ENCODE measurements around the gene DRD2. TPM values are rescaled to one million over a fixed set of nuclear protein-coding genes. Genes with fewer than 3 reads are reported as not detected.
A peak's percentile ranks its signal among the peaks of the same experiment; 100 is the strongest.

DRD2 gene
- total RNA-seq, 3 donors from 2014 or later = not detected

- H3K4me1 Mint-ChIP-seq (ENCODE audit: low read depth) = no peaks in the 10 kb centered on the region
- ATAC-seq (no peak), DNase-seq (no peak)
- peaks cover 12% of the 10 kb centered on the region for H3K27me3 Mint-ChIP-seq (ENCODE audit: low read depth)
- no peak overlapping the region for H3K4me3 Mint-ChIP-seq
- no peaks in the 10 kb centered on the region for H3K9me3 Mint-ChIP-seq
- no peaks in the 10 kb centered on the region for H3K36me3 Mint-ChIP-seq (ENCODE audit: insufficient read depth)
Observed at GRCh38 chr11:113497066-113497910, 22.1 kb upstream of the DRD2 start.

- Mint-ChIP-seq H3K4me3 (no peak overlapping the region), H3K27me3 (ENCODE audit: low read depth) (peaks cover 12% of the 10 kb centered on the region)
Observed at GRCh38 chr11:113496026-113496651, 20.9 kb upstream of the DRD2 start.

GRCh38 chr11:113494021-113494420 is 18.8 kb upstream of the DRD2 start:
- ATAC-seq = no peak
- H3K36me3 Mint-ChIP-seq (ENCODE audit: insufficient read depth) = no peaks in the 10 kb centered on the region
- H3K27me3 Mint-ChIP-seq (ENCODE audit: low read depth) = peaks cover 10% of the 10 kb centered on the region
- no peaks in the 10 kb centered on the region for H3K4me1 Mint-ChIP-seq (ENCODE audit: low read depth)
- H3K4me3 Mint-ChIP-seq = no peak overlapping the region
- no peak for DNase-seq
- no peaks in the 10 kb centered on the region for H3K9me3 Mint-ChIP-seq

More at GRCh38 chr11:113496026-113496651, 20.9 kb upstream of the DRD2 start:
- H3K36me3 Mint-ChIP-seq (ENCODE audit: insufficient read depth) = no peaks in the 10 kb centered on the region
- ATAC-seq (no peak), DNase-seq (no peak)
- no peaks in the 10 kb centered on the region for H3K9me3 Mint-ChIP-seq
- H3K4me1 Mint-ChIP-seq (ENCODE audit: low read depth) = no peaks in the 10 kb centered on the region

GRCh38 chr11:113493206-113493605 is 18.0 kb upstream of the DRD2 start:
- H3K9me3 Mint-ChIP-seq = no peaks in the 10 kb centered on the region
- H3K4me3 Mint-ChIP-seq = no peak overlapping the region
- DNase-seq (no peak), ATAC-seq (no peak)
- H3K4me1 Mint-ChIP-seq (ENCODE audit: low read depth) = no peaks in the 10 kb centered on the region
- peaks cover 10% of the 10 kb centered on the region for H3K27me3 Mint-ChIP-seq (ENCODE audit: low read depth)
- no peaks in the 10 kb centered on the region for H3K36me3 Mint-ChIP-seq (ENCODE audit: insufficient read depth)

GRCh38 chr11:113488931-113489351 is 13.7 kb upstream of the DRD2 start:
- Mint-ChIP-seq H3K9me3 (no peaks in the 10 kb centered on the region), H3K36me3 (ENCODE audit: insufficient read depth) (no peaks in the 10 kb centered on the region), H3K27me3 (ENCODE audit: low read depth) (peaks cover 7% of the 10 kb centered on the region), H3K4me3 (no peak overlapping the region), H3K4me1 (ENCODE audit: low read depth) (no peaks in the 10 kb centered on the region)
- no peak for DNase-seq
- no peak for ATAC-seq

GRCh38 chr11:113487622-113488021 is 12.4 kb upstream of the DRD2 start:
- Mint-ChIP-seq H3K4me3 (no peak overlapping the region), H3K27me3 (ENCODE audit: low read depth) (peaks cover 12% of the 10 kb centered on the region), H3K36me3 (ENCODE audit: insufficient read depth) (no peaks in the 10 kb centered on the region), H3K4me1 (ENCODE audit: low read depth) (no peaks in the 10 kb centered on the region), H3K9me3 (no peaks in the 10 kb centered on the region)
- ATAC-seq = no peak
- no peak for DNase-seq

DNA sequence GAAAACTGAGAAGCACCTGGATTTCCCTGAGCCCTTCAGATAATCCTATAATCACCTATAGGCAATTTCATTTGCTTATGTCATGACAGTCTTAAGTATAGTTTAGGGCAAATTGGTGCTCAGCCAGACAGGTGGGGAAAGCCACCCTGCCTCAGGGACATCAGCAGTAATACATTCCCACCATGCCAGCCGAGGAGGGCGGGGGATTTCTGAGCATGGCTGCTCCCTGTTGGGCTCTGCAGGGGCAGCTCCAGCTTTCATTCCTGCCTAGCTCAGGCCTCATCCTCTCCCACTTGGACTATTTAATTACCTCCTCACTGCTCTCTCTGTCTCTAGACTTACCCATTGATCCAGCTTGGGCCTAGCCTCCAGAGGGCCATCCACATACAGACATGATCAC is 9.0 kb upstream of the DRD2 start:
- DNase-seq = no peak
- no peaks in the 10 kb centered on the region for H3K4me1 Mint-ChIP-seq (ENCODE audit: low read depth)
- no peaks in the 10 kb centered on the region for H3K36me3 Mint-ChIP-seq (ENCODE audit: insufficient read depth)
- H3K27me3 Mint-ChIP-seq (ENCODE audit: low read depth) = peaks cover 32% of the 10 kb centered on the region
- no peak for ATAC-seq
- no peak overlapping the region for H3K4me3 Mint-ChIP-seq
- no peaks in the 10 kb centered on the region for H3K9me3 Mint-ChIP-seq

DNA sequence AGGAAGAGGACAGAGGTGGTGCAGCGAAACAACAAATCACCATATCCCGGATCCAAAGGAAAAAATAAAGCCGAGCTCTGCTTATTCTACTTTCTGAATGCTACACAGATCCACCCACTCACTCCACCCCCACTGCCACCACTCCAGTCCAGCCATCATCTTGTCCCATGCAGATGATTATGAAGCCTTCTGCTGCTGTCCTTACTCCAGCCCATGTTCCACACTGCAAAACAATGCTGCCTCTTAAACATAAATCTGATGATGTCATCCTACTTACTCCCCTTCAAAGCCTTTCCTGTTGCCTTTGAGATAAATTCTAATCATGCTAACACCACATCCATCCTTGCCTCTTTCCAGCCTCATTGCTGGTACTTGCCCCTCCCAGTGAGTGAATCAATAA is 6.5 kb upstream of the DRD2 start:
- no peak for DNase-seq
- Mint-ChIP-seq H3K9me3 (no peaks in the 10 kb centered on the region), H3K4me3 (no peak overlapping the region), H3K27me3 (ENCODE audit: low read depth) (peaks cover 46% of the 10 kb centered on the region), H3K4me1 (ENCODE audit: low read depth) (no peaks in the 10 kb centered on the region), H3K36me3 (ENCODE audit: insufficient read depth) (no peaks in the 10 kb centered on the region)
- no peak for ATAC-seq

- Mint-ChIP-seq H3K4me1 (ENCODE audit: low read depth) (no peaks in the 10 kb centered on the region), H3K4me3 (no peak overlapping the region), H3K36me3 (ENCODE audit: insufficient read depth) (no peaks in the 10 kb centered on the region), H3K9me3 (no peaks in the 10 kb centered on the region), H3K27me3 (ENCODE audit: low read depth) (peaks cover 51% of the 10 kb centered on the region)
- ATAC-seq = no peak
- no peak for DNase-seq
Observed at GRCh38 chr11:113481226-113481625, 6.0 kb upstream of the DRD2 start.

DNA sequence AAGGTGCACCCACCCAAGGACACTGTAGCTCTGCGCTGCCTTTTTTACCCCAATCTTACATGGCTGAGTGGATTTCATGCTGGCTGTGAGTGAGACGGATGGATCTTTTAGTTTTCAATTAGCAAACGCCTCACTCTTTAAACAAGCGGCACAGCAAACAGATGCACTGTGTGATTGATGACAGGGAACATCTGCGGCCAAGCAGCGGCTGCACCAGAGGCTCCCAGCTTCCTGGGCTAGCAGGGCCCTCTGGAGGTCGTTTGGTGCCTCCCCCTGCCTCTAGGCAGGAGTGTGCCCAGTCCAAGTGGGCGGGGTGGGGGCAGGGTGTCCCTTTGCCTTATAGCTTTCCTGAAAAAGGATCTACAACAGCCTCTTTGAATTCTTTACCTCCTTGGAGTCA is 2.1 kb upstream of the DRD2 start:
- DNase-seq (no peak), ATAC-seq (no peak)
- H3K9me3 Mint-ChIP-seq = no peaks in the 10 kb centered on the region
- peaks cover 63% of the 10 kb centered on the region for H3K27me3 Mint-ChIP-seq (ENCODE audit: low read depth)
- H3K4me3 Mint-ChIP-seq = no peak overlapping the region
- peaks cover 9% of the 10 kb centered on the region for H3K4me1 Mint-ChIP-seq (ENCODE audit: low read depth)
- no peaks in the 10 kb centered on the region for H3K36me3 Mint-ChIP-seq (ENCODE audit: insufficient read depth)

- Mint-ChIP-seq H3K27me3 (ENCODE audit: low read depth) (peaks cover 62% of the 10 kb centered on the region), H3K36me3 (ENCODE audit: insufficient read depth) (no peaks in the 10 kb centered on the region), H3K4me1 (ENCODE audit: low read depth) (peaks cover 9% of the 10 kb centered on the region), H3K4me3 (no peak overlapping the region), H3K9me3 (no peaks in the 10 kb centered on the region)
- DNase-seq (no peak), ATAC-seq (no peak)
Observed at GRCh38 chr11:113476553-113476952, 1.4 kb upstream of the DRD2 start.

DNA sequence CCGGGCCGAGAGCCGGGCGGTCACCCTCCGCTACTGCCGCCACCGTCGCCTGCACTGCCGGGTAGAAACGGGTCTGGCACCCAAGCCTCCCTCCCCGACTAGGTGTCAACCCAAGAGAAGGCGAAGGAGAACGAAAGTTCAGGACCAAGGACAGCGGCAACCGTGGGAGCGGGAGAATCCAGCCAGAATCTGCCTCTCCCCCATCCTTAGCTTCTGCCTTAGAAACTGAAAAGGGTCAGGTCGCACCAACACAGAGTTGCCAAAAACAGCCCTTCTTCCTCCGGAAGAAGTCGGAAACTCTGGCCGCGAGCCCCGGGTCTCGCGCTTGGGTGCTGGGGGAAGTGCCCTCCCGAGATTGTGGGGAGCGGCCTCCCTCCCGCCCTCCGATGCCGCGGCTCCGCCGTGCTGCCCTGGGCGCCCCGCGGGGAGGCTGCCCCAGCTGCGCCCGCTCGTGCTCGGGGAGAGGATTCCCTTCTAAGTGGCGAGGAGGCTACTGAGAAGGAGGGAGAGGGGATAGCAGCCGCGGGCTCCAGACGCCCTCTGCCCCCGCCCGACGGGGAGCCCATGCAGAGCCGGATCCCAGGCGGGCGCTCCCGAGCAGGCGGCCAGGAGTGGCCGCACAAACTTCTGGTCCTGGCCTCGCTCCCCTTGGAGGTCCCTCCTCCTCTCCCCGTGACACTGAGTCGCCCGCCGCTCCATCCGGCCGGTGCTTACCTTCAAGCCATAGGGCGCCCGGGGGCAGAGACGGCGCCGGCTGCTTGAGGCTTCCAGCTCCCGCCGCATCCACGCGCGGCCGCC is 637 bp downstream of the DRD2 start:
- Mint-ChIP-seq H3K27me3 (ENCODE audit: low read depth) (peaks cover 54% of the 10 kb centered on the region), H3K4me3 (no peak overlapping the region), H3K36me3 (ENCODE audit: insufficient read depth) (no peaks in the 10 kb centered on the region), H3K9me3 (no peaks in the 10 kb centered on the region), H3K4me1 (ENCODE audit: low read depth) (peaks cover 9% of the 10 kb centered on the region)
- peak; percentile 24 to 35 for ATAC-seq
- DNase-seq = peak; percentile 23

DNA sequence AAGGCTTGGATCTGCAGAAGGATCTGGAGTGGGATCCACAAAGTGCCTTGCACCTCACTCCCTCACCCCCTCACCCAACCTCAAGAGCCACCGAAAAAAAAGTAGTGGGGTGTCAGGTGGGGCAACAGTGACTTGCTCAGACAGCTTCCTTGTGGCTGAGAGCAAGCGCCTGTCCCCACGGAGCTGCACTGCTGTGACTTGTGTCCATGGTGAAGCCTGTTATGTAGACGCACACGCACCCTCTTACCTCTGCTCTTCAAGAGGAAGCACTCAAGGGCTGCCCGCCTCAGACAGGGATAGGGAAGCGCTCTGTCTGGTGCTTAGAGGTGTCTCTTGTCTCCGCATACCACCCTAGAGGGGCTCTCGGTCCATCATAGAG is 1.2 kb downstream of the DRD2 start:
- ATAC-seq (peak in 1 of 2 donors; percentile 9), DNase-seq (no peak)
- H3K27me3 Mint-ChIP-seq (ENCODE audit: low read depth) = peaks cover 51% of the 10 kb centered on the region
- H3K36me3 Mint-ChIP-seq (ENCODE audit: insufficient read depth) = no peaks in the 10 kb centered on the region
- H3K4me1 Mint-ChIP-seq (ENCODE audit: low read depth) = peaks cover 9% of the 10 kb centered on the region
- H3K4me3 Mint-ChIP-seq = no peak overlapping the region
- no peaks in the 10 kb centered on the region for H3K9me3 Mint-ChIP-seq

GRCh38 chr11:113472471-113472870 is 2.7 kb downstream of the DRD2 start:
- Mint-ChIP-seq H3K36me3 (ENCODE audit: insufficient read depth) (no peaks in the 10 kb centered on the region), H3K27me3 (ENCODE audit: low read depth) (peaks cover 42% of the 10 kb centered on the region), H3K9me3 (no peaks in the 10 kb centered on the region), H3K4me1 (ENCODE audit: low read depth) (peaks cover 9% of the 10 kb centered on the region), H3K4me3 (no peak overlapping the region)
- DNase-seq = no peak
- no peak for ATAC-seq
